Stimulated activated CD4-positive, alpha-beta T cell treated with anti-CD3 and anti-CD28 coated beads, Interleukin-4, amount 100 ng/mL, for 4 hours (primary cell): Measurements from ENCODE around the gene WDR81.
A peak's percentile ranks its signal among the peaks of the same experiment; 100 is the strongest.
"Not testable (repeated sequence)": the region's sequence is repeated elsewhere in the genome, so short reads cannot be mapped to it uniquely, and the experiment has no call there.

ENCODE experiments used
- DNase-seq, 2 experiments: peaks; one replicate each; pipeline ENCODE4 v3.0.0-alpha.2; 2020

WDR81 gene

DNA sequence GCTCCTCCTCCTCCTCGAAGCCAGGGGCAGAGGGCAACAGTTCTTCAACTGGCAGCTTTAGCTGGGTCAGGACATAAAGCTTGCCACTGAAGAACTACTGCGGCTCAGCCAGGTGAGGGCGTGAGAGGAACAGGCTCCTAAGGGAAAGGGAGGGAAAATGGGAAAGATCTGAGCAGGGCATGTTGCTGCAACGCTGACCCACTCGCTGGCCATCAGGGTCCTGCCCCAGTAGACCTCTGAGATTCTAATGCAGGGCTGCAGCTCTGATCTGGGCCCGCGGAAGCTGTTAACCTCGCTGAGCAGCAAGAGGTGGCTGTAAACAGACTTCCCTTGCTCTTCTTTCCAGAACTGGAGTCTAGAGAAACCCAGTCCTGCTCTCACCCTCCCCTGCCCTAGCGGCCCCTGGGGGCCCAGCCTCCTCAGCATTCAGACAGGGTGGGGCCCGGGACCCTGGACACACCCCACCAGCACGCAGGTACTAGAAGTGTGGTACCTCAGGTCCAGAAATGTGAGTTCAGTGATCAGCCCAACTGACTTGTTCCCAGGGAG lies 10.6 kb upstream of the WDR81 start:
- DNase-seq = no peak

DNA sequence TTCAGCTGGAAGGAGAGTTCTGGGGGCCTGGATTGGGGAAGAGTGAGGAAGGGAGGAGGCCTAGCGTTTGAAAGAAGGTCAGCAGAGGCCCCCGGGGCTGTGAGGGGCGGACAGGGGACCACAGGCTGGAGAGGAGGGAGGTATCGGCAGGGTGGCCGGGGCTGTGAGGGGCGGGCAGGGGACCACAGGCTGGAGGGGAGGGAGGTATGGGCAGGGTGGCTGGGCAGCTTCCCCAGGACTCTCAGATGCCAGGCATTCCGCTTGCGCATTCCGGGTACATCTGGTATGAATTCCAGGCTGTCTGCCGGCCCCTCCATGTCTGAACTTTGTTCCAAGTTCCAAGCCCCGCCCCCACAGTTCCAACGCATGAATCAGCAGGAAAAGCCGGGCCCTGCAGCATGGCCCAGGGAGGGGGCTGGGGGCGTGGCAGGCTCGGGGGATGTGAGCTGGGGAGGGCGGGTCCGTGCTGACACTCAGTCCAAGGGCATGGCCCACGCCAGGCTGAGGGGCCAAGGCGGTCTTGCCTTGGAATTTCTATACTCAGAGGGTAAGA lies 10.0 kb upstream of the WDR81 start:
- DNase-seq = peak in 1 of 2 experiments; percentile 21

- DNase-seq = peak; percentile 38 to 39
Measured at GRCh38 chr17:1714980-1715802, 9.3 kb upstream of the WDR81 start.

- no peak for DNase-seq
Measured at GRCh38 chr17:1715803-1716075, 8.8 kb upstream of the WDR81 start.

DNA sequence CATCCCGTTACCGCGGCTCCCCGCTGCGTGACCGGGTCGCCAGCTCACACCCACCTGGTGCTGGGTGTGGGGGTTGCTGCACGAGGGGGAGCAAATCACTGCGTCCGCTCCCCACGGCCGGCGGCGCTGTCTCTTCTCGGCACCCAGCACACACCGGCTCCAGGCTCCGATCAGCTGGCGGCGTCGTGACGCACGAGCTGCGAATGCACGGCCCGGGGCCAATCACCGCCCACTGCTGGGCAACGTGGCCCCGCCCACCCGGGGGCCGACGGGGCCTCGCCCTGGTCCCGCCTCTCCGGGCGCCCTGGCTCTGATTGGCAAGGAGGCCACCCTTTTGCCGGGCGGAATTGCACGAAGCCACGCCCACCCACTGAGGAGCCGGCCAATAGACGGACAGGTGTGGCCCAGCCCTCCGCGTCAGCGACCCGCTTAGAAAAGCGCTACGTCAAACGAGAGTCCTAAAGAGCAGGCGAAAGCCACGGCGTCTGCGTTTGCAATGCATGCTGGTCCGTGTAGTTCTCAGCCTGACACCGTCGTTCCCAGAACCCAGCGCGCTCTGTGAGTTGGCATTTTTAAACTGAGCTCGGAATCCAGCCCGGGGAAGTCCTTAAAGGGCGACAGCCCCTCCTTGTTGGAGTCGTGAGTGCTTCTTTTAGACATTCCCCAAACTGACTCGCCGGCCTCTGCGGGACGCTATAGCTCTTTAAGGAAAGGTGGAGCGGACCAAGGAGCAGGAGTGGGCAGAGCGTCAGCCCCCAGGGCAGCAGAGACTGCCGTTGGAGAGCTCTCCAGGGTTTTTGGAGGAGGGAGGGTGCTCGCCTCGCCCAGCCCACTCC lies 8.2 kb upstream of the WDR81 start:
- DNase-seq = peak; percentile 100

- DNase-seq = peak; percentile 70 to 85
Measured at GRCh38 chr17:1716912-1717695, 7.4 kb upstream of the WDR81 start.

DNA sequence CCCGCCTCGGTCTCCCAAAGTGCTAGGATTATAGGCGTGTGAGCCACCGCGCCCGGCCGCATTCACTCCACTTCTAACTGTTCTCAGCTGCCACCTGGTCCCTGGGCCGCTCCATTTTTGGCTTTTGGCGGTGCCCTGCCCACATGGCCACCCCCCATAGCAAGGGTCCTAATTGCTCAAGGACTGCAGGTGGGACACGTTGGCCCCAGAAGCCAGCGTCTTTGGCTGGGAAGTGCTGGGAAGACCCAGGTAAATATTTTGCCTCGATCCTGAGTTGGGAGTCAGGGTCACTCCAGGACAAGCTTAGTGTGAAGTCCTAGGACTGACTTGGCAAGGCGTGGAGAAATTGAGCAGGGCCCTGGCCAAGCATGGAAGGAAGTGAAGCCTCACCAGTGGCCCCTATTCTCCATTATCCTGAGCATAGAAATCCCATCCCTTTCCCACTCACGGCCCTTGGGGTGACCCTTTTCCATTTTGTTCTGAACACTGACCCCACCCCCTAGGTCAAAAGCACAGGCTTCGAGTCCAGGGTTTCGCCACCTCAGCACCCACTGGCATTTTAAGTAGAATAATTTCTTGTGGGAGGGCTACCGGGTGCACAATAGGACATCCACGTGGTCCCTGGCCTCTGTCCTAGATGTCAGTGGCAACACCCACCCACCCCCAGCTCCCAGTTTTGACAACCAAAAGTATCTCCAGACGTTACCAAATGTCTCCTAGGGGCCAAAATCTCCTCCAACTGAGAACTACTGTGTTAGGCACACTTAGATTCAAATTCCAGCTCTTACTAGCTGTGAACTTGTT lies 5.9 kb upstream of the WDR81 start:
- no peak for DNase-seq

GRCh38 chr17:1720856-1721386 lies 3.6 kb upstream of the WDR81 start:
- peak; percentile 59 to 64 for DNase-seq

DNA sequence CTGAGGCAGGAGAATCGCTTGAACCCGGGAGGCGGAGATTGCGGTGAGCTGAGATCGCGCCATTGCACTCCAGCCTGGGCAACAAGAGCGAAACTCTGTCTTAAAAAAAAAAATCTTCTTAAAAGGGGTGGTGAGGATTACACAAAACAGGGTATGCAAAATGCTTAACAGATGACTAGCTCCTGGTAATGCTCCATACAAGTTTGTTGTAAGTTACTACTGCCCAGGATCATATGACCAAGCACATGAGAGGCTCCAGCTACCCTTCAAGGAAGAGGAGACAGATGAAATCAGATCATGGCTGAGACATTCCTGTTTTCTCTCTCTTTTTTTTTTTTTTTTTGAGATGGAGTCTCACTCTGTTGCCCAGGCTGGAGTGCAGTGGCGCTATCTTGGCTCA lies 2.5 kb upstream of the WDR81 start:
- not testable (repeated sequence) for DNase-seq

- no peak for DNase-seq
Measured at GRCh38 chr17:1724869-1725641, 551 bp downstream of the WDR81 start.

DNA sequence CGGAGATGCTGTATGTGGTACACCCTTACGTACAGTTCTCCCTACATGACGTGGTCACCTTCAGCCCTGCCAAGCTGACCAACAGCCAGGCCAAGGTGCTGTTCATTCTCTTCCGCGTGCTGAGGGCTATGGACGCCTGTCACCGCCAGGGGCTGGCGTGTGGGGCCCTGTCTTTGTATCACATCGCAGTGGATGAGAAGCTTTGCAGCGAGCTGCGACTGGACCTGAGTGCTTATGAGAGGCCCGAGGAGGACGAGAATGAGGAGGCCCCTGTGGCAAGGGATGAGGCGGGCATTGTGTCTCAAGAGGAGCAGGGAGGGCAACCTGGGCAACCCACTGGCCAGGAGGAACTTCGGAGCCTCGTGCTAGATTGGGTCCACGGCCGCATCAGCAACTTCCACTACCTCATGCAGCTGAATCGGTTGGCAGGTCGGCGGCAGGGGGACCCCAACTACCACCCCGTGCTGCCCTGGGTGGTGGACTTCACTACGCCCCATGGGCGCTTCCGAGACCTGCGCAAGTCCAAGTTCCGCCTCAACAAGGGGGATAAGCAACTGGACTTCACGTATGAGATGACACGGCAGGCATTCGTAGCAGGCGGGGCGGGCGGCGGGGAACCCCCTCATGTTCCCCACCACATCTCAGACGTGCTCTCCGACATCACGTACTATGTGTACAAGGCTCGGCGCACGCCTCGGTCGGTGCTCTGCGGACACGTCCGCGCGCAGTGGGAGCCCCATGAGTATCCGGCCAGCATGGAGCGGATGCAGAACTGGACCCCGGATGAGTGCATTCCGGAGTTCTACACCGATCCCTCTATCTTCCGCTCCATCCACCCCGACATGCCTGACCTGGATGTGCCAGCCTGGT lies 1.4 kb downstream of the WDR81 start:
- DNase-seq = no peak

DNA sequence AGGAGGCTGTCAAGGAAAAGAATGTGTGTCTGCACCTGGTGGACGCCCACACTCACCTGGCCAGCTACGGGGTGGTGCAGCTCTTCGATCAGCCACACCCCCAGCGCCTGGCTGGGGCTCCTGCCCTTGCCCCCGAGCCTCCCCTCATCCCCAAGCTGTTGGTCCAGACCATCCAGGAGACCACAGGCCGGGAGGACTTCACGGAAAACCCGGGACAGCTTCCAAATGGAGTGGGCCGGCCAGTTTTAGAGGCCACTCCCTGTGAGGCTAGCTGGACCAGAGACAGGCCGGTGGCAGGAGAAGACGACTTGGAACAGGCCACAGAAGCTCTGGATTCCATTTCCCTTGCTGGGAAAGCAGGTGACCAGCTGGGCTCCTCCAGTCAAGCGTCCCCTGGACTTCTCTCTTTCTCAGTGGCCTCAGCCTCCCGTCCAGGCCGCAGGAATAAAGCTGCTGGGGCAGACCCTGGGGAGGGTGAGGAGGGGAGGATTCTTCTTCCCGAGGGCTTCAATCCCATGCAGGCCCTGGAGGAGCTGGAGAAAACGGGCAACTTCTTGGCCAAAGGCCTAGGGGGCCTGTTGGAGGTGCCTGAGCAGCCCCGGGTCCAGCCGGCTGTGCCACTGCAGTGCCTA lies 2.2 kb downstream of the WDR81 start:
- DNase-seq = no peak

- no peak for DNase-seq
Measured at GRCh38 chr17:1727258-1727789, 2.8 kb downstream of the WDR81 start.

DNA sequence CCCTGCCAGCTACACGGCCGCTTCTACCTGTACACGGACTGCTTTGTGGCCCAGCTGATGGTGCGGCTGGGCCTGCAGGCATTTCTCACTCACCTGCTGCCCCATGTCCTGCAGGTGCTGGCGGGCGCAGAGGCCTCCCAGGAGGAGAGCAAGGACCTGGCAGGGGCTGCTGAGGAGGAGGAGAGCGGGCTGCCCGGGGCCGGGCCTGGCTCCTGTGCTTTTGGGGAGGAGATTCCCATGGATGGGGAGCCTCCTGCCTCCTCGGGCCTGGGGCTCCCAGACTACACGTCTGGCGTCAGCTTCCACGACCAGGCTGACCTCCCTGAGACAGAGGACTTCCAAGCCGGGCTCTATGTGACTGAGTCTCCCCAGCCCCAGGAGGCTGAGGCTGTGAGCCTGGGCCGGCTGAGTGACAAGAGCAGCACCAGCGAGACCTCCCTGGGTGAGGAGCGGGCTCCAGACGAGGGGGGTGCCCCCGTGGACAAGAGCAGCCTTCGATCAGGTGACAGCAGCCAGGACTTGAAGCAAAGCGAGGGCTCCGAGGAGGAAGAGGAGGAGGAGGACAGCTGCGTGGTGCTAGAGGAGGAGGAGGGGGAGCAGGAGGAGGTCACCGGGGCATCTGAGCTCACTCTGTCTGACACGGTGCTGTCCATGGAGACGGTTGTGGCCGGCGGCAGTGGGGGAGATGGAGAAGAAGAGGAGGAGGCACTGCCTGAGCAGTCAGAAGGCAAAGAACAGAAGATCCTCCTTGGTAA lies 3.5 kb downstream of the WDR81 start:
- DNase-seq = no peak

- DNase-seq = no peak
Measured at GRCh38 chr17:1729966-1730325, 5.4 kb downstream of the WDR81 start.

- DNase-seq = no peak
Measured at GRCh38 chr17:1730326-1731193, 6.1 kb downstream of the WDR81 start.

DNA sequence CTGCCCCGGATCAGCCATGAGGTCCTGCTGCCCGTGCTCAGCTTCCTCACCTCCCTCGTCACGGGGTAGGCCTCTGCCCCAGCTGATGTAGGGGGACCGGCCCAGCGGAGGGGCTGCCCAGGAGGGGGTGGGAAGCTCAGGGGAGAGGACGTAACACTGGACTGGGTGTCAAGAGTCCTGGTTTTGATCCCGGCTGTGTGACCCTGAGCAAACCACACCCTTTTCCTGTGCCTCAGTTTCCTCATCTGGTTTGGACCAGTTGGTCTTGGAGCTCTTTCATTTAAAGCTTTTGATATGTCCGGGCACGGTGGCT lies 6.6 kb downstream of the WDR81 start:
- no peak for DNase-seq
